IPS DF 19.7 (cell line): ENCODE data around the gene BRCA2.

Experiments
- DNase-seq: peaks from one replicate; pipeline ENCODE4 v3.0.0-alpha.2; 2013; ENCODE audit warnings: low read depth, low spot score

BRCA2 gene

GRCh38 chr13:32381539-32381938 is 66.2 kb downstream of the BRCA2 start:
- peak; percentile 40 for DNase-seq

GRCh38 chr13:32383836-32384618 is 68.7 kb downstream of the BRCA2 start:
- DNase-seq: no peak

- DNase-seq: no peak
Observed at GRCh38 chr13:32384702-32385101, 69.4 kb downstream of the BRCA2 start.

GRCh38 chr13:32385410-32385809 is 70.1 kb downstream of the BRCA2 start:
- DNase-seq: no peak

- no peak for DNase-seq
Observed at GRCh38 chr13:32390048-32390447, 74.7 kb downstream of the BRCA2 start.

GRCh38 chr13:32390484-32390883 is 75.2 kb downstream of the BRCA2 start:
- no peak for DNase-seq

GRCh38 chr13:32391101-32391619 is 75.9 kb downstream of the BRCA2 start:
- no peak for DNase-seq

GRCh38 chr13:32403108-32403507 is 87.8 kb downstream of the BRCA2 start:
- DNase-seq: no peak

GRCh38 chr13:32407854-32408253 is 92.5 kb downstream of the BRCA2 start:
- DNase-seq: no peak

GRCh38 chr13:32408296-32409000 is 93.1 kb downstream of the BRCA2 start:
- DNase-seq: no peak

- DNase-seq: no peak
Observed at GRCh38 chr13:32409001-32409313, 93.6 kb downstream of the BRCA2 start.

- peak; percentile 81 for DNase-seq
Observed at GRCh38 chr13:32409561-32410421, 94.5 kb downstream of the BRCA2 start.

GRCh38 chr13:32413284-32413683 is 98.0 kb downstream of the BRCA2 start:
- no peak for DNase-seq

GRCh38 chr13:32414580-32414979 is 99.3 kb downstream of the BRCA2 start:
- DNase-seq: no peak

GRCh38 chr13:32415019-32415418 is 99.7 kb downstream of the BRCA2 start:
- no peak for DNase-seq

GRCh38 chr13:32417995-32418394 is 102.7 kb downstream of the BRCA2 start:
- no peak for DNase-seq

GRCh38 chr13:32419862-32420261 is 104.6 kb downstream of the BRCA2 start:
- DNase-seq: no peak

GRCh38 chr13:32423592-32423991 is 108.3 kb downstream of the BRCA2 start:
- no peak for DNase-seq

GRCh38 chr13:32425158-32425557 is 109.8 kb downstream of the BRCA2 start:
- no peak for DNase-seq

GRCh38 chr13:32426191-32426989 is 111.1 kb downstream of the BRCA2 start:
- DNase-seq: no peak
